ENCODE results near the gene SNED1. TPM values are rescaled to one million over a fixed set of nuclear protein-coding genes. Genes with fewer than 3 reads are reported as not detected.

SNED1 gene
- polyA plus RNA-seq, 3 donors: 0.02 to 3.4 (median 0.12) TPM

- Mint-ChIP-seq H3K4me1 (peaks cover 23% of the 10 kb centered on the region), H3K27ac (peak overlapping the region in 1 of 7 donors; percentile 68), H3K9me3 (peaks cover 0 to 6% (median 1%) of the 10 kb centered on the region in 7 donors), H3K4me3 (peak overlapping the region in 1 of 2 donors; percentile 6), H3K36me3 (no peaks in the 10 kb centered on the region), H3K27me3 (ENCODE audit: low read depth in 3 of 3) (peaks cover 0 to 4% (median 3%) of the 10 kb centered on the region in 3 donors)
- Histone ChIP-seq H3K27ac (ENCODE audit: low read depth in 1 of 2, low read length in 2 of 2) (no peak overlapping the region), H4K20me1 (ENCODE audit: insufficient read depth, low read length) (no peaks in the 10 kb centered on the region), H3K4me3 (replicated peaks in 1 of 3; ENCODE audit: low read depth in 2 of 3, low read length in 3 of 3) (peak overlapping the region in 1 of 3 experiments; percentile 21), H3K4me1 (ENCODE audit: control insufficient read depth in 1 of 2, insufficient read depth in 2 of 2, low read length in 2 of 2) (peaks cover 41% of the 10 kb centered on the region in 2 donors), H3K4me2 (replicated peaks; ENCODE audit: extremely low read depth, low read length, poor library complexity, severe bottlenecking) (no peak overlapping the region), H3K79me2 (ENCODE audit: insufficient read depth, low read length) (no peaks in the 10 kb centered on the region), H3K9ac (ENCODE audit: insufficient read depth, low read length, poor library complexity, severe bottlenecking) (no peak overlapping the region), H2AFZ (ENCODE audit: insufficient read depth, low read depth, low read length, poor library complexity, severe bottlenecking) (no peak overlapping the region), H3K36me3 (replicated peaks in 1 of 2; ENCODE audit: control insufficient read depth in 1 of 2, insufficient read depth in 2 of 2, low read length in 2 of 2) (no peaks in the 10 kb centered on the region), H3K27me3 (ENCODE audit: control insufficient read depth in 2 of 2, insufficient read depth in 2 of 2, low read length in 2 of 2) (no peaks in the 10 kb centered on the region), H3K9me3 (replicated peaks in 1 of 2; ENCODE audit: control insufficient read depth in 1 of 2, insufficient read depth in 1 of 2, low read length in 2 of 2) (no peaks in the 10 kb centered on the region)
- no peak for DNase-seq
- WGBS (ENCODE audit: insufficient coverage): 91% methylated on average over 30 of the region's 32 CpGs
- TF ChIP-seq CTCF (IDR thresholded peaks at IDR 0.05): no peak
- intact Hi-C loops (cut with micrococcal nuclease): no loop called here
These were observed 31.3 kb upstream of the SNED1 start for GRCh38 chr2:240966906-240967680.

- TF ChIP-seq CTCF (IDR thresholded peaks at IDR 0.05): no peak
- no peak for DNase-seq
- Histone ChIP-seq H3K9ac (ENCODE audit: insufficient read depth, low read length, poor library complexity, severe bottlenecking) (no peak overlapping the region), H3K4me1 (ENCODE audit: control insufficient read depth in 1 of 2, insufficient read depth in 2 of 2, low read length in 2 of 2) (peaks cover 32 to 34% of the 10 kb centered on the region in 2 donors), H3K79me2 (ENCODE audit: insufficient read depth, low read length) (no peaks in the 10 kb centered on the region), H3K27me3 (ENCODE audit: control insufficient read depth in 2 of 2, insufficient read depth in 2 of 2, low read length in 2 of 2) (no peaks in the 10 kb centered on the region), H3K9me3 (replicated peaks in 1 of 2; ENCODE audit: control insufficient read depth in 1 of 2, insufficient read depth in 1 of 2, low read length in 2 of 2) (no peaks in the 10 kb centered on the region), H3K4me2 (replicated peaks; ENCODE audit: extremely low read depth, low read length, poor library complexity, severe bottlenecking) (no peak overlapping the region), H3K36me3 (replicated peaks in 1 of 2; ENCODE audit: control insufficient read depth in 1 of 2, insufficient read depth in 2 of 2, low read length in 2 of 2) (no peaks in the 10 kb centered on the region), H2AFZ (ENCODE audit: insufficient read depth, low read depth, low read length, poor library complexity, severe bottlenecking) (no peak overlapping the region), H3K4me3 (replicated peaks in 1 of 3; ENCODE audit: low read depth in 2 of 3, low read length in 3 of 3) (no peak overlapping the region), H3K27ac (ENCODE audit: low read depth in 1 of 2, low read length in 2 of 2) (no peak overlapping the region), H4K20me1 (ENCODE audit: insufficient read depth, low read length) (no peaks in the 10 kb centered on the region)
- Mint-ChIP-seq H3K36me3 (no peaks in the 10 kb centered on the region), H3K4me3 (no peak overlapping the region), H3K4me1 (peaks cover 21% of the 10 kb centered on the region), H3K27me3 (ENCODE audit: low read depth in 3 of 3) (peaks cover 0 to 4% (median 3%) of the 10 kb centered on the region in 3 donors), H3K9me3 (peaks cover 0 to 6% (median 1%) of the 10 kb centered on the region in 7 donors), H3K27ac (no peak overlapping the region)
- intact Hi-C loops (cut with micrococcal nuclease): no loop called here
- WGBS (ENCODE audit: insufficient coverage): 95% methylated on average over 30 of the region's 34 CpGs
These were observed 30.5 kb upstream of the SNED1 start for GRCh38 chr2:240967681-240968621.

Data from CD14-positive monocyte (primary cell).